Activated T-helper 1 cell treated with anti-CD3 and anti-CD28 coated beads, Interleukin-2, amount 50 U/mL, for 16 hours (primary cell): ENCODE results near the gene EDA2R.

ENCODE experiments used
- DNase-seq, 2 donors: peaks; one replicate each; pipeline ENCODE4 v3.0.0-alpha.2; 2020; ENCODE audit warnings: low read depth in 1 of 2, low spot score in 1 of 2

EDA2R gene, protein sequence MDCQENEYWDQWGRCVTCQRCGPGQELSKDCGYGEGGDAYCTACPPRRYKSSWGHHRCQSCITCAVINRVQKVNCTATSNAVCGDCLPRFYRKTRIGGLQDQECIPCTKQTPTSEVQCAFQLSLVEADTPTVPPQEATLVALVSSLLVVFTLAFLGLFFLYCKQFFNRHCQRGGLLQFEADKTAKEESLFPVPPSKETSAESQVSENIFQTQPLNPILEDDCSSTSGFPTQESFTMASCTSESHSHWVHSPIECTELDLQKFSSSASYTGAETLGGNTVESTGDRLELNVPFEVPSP

DNA sequence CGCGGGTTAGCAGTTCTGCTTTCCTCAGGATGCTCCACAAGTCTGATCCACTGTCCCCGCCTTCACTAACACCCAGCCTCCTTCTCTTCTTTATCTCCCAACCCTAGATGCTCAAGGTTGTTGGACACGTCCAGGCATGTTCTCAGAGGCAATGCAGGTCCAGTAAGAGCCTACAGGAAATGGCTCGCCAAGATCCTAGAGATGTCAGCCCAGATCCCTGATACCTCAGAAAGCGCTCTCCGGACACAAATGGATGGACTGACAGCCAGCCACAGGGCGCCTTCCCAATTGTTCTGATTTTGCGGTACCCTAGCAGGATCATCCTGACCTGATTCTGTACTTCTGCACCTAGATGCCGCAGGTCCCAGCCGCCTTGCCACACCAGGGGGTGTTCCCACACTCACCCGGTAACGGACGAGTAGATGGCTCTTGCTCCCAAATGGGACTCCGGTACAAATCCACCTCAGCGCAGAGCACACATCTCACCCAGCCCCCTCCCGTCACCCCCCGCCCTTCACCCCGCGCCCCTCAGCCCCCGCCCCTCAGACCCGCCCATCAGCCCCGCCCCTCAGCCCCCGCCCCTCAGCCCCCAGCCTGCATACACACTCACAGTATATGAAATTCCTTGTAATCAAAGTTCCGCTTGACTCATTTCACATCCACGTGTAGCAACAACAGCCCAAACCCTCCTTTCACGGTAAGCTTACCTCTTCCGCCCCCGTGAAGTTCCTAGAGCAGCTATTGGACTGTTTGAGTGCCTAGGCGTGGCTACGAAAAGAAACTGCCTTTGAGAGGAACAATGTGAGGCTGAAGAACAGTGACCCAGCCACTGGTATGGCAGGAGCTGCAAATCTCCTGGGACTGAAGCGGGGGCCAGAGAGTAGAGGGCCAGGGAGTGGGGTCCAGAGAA lies at the start of gene EDA2R:
EDA2R (minus strand) TSS at position 488 of the 910 bp plus-strand sequence. CDS start 23,058 bp downstream, outside the sequence.
- DNase-seq: no peak

DNA sequence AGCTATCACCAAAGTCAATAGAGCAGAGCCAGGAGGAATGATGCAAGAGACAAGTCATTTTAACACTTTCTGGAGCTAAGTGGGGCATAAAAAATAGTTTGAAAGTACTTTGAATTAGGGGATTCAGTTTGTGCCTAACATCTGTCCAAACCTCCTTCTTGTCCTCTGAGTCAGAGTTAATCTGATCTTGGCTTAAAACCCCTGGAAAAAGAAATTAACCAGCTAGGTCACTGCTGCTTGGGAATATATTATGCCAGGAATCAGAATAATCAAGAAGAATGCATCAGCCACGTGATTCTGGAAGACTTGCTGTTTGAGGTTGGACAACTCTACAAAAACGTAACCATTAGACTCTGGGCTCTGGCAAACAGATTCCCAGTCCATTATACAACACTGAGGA lies 45.3 kb upstream of the EDA2R start:
- DNase-seq: no peak

DNA sequence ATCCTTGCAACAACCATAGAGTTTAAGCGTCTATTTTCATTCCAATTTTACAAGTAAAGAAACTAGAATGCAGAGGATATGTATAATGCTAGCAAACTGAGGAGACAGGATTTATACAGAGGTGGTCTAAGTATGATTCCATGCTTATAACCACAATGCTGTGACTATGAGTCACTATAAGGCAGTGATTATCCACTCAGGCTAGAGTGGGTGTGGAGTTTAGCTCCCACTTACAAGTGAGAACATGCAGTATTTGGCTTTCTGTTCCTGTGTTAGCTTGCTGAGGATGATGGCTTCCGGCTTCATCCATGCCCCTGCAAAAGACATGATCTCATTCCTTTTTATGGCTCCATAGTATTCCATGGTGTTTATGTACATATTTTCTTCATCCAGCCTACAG lies 41.6 kb upstream of the EDA2R start:
- no peak for DNase-seq

DNA sequence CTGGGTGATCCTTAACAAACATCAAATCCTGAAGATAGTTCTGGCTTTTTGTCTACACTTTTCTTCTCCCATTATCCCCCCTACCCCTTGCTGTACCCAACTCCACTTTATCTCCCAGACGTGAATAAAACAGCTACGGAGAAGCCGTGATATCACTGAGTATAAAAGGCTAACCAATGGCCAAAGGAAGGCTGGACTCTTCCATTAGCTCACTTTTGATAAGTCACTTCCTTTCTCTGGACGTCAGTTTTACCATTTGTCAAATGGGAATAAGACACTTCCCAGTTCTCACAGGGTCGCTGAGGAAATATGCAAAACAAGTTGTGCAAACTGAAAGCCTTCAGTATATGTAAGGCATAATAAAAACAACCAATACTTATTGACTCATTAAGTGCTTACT lies 38.6 kb upstream of the EDA2R start:
- DNase-seq: no peak

DNA sequence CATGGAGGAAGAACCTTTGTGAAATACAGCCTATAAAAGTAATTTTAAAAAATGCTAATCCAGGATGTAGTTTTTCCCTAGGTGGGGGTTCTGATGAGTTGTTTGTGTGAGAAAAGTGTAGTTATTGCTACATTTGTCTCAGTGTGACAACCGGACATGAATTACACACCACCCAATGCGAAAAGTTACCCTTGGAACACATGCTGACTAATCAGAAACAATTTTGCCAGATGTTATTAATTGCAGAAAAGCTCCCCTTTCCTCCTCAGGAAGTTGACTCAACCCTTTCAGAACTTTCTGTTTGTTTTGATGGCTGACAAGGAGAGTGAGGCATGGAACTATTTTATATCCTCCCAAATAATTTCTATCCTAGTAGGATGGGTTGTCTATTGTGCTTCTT lies 38.1 kb upstream of the EDA2R start:
- no peak for DNase-seq

DNA sequence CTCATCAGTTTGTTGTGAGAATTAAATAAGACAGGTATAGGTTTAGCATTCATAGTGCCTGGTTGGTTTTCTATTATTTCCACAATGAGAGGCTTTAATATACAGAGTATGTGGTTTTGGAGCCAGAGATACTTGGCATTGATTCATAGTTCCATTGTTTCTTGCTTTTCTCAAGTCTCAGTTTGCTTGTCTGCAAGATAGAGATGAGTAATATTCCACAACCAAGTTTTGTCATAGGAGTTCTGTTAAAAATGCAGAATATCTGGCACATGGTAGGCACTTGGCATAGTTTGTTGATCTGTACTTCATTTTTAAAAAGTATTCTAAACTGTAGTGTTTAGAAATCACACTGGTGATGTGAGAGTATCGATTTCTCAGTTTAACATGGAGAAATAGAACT lies 37.5 kb upstream of the EDA2R start:
- DNase-seq: no peak

DNA sequence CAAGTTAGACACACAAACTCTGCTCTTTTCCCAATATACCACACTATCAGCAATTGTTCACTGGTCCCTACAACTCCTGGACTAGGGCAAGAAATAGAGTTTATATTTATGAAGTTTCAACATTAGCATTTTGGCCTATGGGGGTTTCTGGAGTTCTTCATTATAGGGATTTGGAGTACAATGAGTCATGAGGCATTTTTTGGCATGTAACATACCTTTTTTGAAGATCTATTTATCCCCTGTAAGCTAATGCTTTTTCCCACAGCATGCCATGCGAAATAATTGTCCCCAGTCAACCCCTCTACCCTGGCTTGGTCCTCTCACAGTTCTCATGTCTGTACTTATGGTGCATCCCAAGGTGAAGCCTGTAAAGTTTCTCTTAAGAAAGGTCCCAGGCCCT lies 36.7 kb upstream of the EDA2R start:
- no peak for DNase-seq

DNA sequence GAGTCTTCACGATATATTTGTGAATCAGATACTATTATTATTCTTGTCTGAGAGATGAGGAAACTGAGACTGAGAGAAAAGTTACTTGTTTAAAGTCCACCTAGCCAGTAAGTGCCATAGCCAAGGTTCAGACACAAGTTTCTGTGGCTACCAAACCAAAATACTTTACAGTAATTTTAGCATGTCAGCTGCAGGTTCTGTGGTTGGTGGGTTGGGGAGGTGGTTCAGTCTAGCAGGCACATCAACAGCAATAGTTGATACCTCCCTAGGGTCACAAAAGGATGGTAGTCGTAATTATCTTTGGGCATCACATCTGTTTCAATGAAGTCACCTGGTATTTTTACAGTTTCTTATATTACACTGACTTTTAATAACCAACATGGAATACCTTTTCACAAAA lies 35.6 kb upstream of the EDA2R start:
- DNase-seq: no peak

DNA sequence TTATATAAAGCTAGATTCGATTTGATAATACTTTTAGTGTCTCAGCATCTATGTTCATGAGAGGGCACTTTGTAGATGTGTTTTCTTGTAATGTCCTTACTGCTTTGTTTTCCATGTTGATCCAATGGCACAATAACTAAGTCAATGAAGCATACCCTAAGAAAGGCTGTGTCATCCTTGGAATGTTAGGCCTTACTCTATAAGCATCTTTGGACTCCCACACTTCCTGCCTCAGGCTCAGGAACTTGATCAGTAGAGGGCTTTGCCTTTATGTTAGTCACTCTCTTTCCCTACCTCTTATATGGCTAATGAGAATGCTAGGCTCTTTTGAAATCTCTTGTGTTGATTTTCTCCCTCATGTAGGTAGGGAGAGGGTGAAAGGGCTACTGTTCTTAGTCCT lies 33.2 kb upstream of the EDA2R start:
- DNase-seq: no peak

DNA sequence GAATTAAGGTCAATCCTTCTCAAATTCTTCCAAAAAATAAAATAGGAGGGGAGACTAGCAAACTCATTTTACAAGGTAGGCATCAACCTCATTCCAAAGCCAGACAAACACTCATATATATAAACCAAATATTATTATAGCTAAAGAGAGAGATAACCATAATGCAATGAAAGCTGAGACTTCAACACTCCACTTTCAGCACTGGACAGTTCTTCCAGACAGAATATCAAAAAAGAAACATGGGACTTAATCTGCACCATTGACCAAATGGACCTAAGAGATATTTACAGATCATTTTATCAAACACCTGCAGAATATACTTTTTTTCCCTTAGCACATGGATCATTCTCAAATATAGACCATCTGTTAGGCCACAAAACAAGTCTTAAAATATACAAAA lies 15.5 kb upstream of the EDA2R start:
- no peak for DNase-seq

DNA sequence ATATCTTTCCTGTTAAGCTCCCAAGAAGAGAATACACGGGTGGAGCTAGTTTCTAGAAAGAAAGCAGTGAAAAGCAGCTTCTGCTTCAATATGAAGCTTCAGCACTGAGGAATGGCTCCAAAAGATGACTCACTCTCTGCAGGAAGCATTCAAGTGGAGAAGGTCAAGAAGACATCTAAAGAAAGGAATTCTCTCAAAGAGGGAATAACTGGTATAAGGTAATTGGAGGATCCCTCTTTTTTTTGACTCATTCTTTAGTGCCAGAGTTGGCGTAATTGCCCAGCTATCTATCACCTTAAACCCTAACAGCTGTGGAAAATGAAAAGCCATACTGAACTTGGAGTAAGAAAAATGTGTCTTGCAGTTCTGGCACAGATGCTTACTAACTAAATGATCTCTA lies 3.5 kb downstream of the EDA2R start:
- DNase-seq: no peak

DNA sequence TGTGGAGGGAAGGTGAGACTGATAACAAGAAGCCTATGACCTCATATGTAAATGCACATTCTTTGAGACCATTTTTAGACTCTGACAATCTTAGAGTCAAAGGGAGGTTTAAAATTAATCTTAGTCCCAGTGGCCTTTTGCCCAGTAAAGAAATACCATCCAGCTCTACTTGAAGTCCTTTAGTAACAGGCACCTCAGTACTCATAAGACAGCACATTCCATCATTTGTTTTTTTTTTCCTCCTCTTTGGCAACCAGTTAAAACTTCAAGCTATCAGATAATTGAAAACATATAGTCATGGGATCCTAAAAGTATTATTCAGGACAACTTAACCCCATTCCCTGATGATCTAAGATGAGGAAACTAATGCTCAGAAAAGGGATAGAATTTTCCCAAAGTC lies 4.6 kb downstream of the EDA2R start:
- no peak for DNase-seq

DNA sequence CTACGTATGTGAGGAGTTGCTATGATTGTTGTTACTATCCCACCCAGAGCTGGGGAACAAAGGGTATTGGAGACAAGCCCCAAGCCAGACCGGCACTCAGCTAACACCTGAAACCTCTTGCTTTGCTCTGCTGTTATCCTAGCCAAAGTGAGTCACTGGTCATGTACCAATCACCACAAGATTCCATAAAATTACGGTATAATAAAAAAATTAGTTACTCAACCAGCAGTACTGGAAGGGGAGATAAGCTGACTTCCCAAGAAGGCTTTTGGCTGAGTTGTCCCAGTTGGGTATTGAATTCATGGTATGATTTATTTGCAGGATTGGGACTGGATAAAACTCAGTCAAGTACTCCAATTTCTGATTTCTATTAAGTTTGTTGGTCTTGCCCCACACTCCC lies 5.3 kb downstream of the EDA2R start:
- DNase-seq: no peak

DNA sequence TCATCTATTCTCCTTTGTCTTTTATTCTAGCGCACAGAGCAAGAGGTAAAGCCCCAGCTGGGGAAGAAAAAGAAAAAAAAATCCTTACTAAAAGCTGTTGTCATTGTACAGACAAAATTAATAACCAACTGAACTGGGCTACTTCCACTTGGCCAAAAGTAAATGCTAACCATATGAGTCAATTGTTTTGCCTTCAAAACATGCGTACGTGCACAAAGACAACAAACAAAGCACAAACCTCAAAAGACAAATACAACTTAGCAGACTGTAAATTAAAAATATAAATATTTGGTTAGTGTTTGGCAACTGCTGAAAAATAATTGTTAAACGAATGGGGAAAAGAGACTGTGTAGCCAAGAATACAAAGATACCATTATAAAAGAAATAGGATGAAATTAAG lies 5.9 kb downstream of the EDA2R start:
- DNase-seq: no peak

DNA sequence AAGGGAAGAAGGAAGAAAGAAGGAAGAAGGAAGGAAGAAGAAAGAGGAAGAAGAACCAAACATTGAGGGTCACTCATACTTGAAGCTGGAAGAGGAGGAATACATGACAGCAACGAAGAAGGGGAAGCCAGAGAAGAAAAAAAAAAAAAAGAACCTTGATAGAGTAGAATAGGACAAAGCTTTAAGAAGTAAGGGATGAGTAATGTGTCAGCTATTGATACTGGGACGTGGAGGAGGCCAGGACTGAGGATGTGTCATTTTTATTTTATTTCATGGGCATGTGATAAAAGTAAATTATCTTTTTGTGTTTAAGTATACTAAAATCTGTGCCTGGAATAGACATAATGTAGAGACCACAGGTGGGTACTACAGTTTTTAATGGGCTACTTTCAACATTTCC lies 6.4 kb downstream of the EDA2R start:
- DNase-seq: no peak

DNA sequence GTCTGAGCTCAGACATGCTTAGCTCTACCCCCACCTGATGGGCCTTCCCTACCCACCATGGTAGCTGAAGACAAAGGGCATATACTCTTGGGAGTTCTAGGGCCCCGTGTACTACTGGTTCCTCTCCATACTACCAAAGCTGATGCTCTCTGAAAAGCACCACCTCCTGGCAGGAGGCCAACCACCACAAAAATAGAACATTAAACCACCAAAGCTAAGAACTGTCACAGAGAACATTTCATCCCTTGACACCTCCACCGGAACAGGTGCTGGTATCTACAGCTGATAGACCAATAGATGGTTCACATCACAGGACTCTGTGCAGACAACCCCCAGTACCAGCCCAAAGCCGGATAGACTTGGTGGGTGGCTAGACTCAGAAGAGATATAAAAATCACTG lies 13.4 kb downstream of the EDA2R start:
- DNase-seq: no peak

DNA sequence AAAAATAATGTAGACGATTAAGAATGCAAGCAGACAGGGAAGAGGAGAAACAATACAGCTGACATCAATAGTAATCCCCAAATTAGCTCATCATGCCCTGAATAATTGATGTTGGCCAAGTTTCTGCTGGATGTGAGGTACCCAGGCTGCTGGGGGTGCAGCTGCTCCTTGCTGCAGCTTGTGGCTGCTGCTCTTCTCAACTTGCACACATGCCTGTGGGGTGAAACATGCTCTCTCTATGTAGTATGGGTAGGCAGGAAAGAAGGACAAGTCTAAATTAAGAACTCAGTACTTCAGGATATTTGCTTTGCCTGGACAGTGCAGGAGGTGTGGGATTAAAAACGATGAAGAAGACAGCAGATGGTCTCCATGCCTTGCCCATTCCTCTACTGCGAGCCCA lies 16.7 kb downstream of the EDA2R start:
- no peak for DNase-seq

DNA sequence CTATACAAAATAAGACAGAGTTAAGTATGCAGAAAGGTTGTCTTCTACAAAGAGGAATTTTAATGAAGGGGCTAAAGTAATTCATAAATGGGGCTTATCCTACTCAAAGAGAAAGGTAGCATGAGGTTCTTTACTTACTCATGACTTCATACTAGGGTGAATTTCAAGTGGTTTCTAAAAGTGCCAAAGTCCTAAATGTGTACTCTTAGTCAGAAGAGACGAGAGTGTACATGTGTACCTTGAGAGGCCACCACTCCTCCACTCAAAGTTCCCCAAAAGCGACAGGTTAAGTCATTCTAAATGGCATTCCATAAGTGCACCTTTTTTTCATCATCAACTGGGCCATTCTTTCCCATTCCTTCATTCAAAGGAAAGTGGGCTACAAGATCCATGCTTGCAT lies 21.9 kb downstream of the EDA2R start:
- DNase-seq: no peak

DNA sequence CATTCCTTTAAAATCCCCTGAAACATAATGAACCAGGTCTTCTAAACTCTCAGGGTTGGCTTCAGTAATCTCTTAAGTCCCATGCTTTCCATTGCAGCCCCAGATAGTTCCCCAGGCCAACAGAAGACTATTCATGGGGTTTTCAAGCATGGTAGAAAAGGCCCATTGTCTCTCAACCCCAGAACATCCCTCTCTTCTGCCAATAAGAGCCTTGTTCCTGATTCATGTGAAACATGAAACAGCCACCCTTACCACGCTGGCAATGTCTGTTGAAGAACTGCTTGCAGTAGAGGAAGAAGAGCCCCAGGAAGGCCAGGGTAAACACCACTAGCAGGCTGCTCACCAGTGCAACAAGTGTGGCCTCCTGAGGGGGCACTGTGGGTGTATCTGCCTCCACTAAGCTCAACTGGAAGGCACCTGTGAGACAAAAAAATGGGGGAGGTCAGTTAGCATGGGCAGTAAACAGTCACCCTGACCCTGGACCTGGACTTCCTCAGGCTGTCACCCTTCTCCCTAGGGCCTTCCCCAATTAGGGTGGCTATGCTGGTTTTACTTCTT lies 36.4 kb downstream of the EDA2R start:
- DNase-seq: no peak

DNA sequence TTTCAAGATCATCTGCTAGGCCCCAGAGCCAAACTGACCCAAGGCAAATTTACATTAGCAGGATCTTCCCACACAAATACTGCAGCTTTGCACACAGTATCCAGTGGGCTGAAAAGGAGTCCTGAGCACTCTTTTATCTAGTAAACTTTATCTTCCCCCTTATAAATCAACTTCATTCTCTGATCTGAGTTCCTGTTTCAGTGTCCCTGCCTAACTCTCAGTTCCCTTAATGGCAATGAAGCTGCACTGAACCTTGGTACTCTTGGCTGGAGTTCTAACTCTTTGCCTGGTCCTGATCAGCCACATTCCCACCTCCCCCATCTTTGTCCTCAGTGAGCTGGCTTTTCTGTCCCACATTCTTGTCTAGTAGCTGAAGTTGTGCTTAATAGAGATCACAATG lies 37.4 kb downstream of the EDA2R start:
- DNase-seq: no peak

DNA sequence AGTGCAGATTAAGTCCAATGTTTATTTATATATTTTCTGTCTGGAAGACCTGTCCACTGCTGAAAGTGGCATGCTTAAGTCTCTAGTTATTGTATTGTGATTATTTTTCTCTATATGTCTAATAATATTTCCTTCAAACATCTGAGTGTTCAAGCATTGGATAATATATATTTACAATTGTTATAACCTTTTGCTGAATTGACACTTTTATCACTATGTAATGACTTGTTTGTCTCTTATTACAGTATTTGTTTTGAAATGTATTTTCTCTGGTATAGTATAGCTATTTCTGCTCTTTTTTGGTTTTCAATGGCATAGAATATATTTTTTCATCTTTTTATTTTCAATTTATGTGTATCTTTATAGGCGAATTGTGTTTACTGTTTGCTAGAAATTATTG lies 59.7 kb downstream of the EDA2R start:
- no peak for DNase-seq

DNA sequence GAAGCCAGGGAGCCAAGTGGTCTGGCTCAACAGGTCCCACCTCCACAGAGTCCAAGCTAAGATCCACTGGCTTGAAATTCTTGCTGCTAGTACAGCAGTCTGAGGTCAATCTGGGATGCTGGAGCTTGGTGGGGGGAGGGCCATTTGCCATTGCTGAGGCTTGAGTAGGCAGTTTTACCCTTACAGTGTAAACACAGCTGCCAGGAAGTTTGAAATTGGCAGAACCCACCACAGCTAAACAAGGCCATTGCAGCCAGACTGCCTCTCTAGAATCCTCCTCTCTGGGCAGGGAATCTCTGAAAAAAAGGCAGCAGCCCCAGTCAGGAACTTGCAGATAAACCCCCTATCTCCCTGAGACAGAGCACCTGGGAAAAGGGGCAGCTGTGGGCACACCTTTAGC lies 84.9 kb downstream of the EDA2R start:
- no peak for DNase-seq
